IPS DF 19.7 (cell line): ENCODE data around the gene CXCR3.
"Not testable (repeated sequence)": the region's sequence is repeated elsewhere in the genome, so short reads cannot be mapped to it uniquely, and the experiment has no call there.

Experiments used
- DNase-seq: peaks from one replicate; pipeline ENCODE4 v3.0.0-alpha.2; 2013; ENCODE audit warnings: low read depth, low spot score

The CXCR3 gene

DNA sequence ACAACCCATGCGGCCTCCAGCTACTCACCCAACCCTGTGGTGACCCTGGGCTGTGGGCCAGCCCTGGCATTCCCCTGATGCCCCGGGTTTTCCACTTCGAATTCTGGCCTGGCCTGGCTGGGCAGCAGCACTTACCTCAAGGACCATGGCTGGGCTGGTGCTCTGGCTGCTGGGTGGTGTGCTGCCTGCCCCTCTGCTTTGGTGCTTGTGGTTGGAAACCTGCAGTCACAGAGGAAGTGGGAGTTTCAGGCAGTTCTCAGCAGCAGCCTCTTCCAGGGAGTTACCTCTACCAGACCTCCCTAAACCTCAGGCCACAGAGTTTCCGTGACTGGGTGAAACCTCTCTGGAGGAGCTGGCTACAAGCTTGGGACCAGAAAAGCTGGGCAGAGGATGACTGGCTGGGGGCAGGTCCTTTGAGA is at the start of gene CXCR3:
Gene CXCR3, minus strand, starts transcription at position 209 of the 419 bp plus-strand sequence. Its CDS starts 62 bp downstream, at position 147.
- no peak for DNase-seq

- DNase-seq: no peak
Measured at GRCh38 chrX:71667328-71668247, 49.3 kb upstream of the CXCR3 start, which contains the start of gene LOC101059915. Gene LOC101059915 (plus strand): TSS chrX:71667546.

GRCh38 chrX:71666240-71667223 is 48.2 kb upstream of the CXCR3 start:
- no peak for DNase-seq

DNA sequence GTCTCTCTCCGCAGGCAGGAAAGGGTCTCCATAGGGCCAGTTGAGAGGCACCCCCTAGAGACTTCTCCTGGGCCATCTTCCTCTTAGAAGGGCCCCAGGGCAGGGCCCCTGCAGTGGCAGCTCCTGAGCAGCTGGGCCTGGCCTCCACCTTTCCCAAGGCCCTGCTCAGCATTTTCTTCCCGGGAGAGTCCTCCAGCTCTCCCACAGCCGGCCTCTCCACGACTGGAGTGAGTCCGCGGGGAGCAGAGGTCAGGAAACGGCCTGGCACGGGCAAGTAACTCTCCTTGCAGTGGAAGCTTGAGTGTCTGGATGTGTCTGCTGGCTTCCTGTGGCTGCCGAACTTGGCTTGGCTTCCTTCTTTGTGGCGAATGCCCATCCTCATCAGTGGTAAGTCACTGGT is 47.4 kb upstream of the CXCR3 start:
- DNase-seq: no peak

DNA sequence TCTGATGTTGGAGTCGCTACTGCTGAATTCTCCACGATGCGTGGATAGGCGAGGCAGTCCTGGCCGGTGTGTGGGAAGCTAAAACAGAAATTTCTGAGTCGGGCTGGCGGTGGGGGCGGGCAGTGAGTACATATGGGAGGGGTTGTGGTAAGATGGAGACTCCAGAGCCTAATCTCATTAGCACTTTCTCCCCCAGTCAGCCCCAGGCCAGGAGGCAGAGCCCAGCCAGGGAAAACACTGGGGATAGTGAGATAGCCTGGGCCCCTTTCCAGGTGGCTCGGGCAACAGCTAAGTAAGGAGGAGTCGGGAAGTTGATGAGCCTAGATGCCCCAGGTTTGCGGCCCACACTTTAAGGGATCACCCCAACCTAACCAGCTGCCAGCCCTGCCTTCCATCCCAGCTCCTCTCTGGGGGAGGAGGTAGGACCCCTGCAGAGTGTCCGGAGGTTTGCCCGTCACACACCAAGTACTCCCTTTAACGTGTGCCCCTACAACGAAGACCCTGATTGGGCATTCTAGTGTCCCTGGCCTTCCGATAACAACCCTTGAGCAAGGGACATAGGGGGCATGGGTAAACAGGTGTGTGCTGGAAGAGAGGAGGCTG is 46.7 kb upstream of the CXCR3 start:
- DNase-seq: no peak

DNA sequence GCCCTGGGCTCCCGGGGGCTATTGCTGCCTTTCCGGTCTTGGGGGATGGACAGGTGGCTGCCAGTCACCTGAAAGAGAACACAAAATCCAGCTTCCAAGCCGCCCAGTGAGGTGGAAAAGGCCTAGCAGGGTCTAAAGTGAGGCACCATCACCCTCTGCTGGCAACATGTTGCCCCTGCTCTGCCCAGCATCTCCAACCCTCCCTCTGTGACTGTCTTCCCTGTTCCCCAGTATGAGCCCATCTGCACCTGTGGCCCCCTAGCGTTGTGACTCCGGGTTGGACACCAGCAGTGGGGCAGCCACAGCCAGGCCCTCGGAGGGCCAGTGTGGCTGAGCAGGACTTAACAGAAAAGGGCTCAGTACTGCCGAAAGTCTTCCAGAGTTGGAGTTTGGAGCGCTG is 45.9 kb upstream of the CXCR3 start:
- DNase-seq: not testable (repeated sequence)

DNA sequence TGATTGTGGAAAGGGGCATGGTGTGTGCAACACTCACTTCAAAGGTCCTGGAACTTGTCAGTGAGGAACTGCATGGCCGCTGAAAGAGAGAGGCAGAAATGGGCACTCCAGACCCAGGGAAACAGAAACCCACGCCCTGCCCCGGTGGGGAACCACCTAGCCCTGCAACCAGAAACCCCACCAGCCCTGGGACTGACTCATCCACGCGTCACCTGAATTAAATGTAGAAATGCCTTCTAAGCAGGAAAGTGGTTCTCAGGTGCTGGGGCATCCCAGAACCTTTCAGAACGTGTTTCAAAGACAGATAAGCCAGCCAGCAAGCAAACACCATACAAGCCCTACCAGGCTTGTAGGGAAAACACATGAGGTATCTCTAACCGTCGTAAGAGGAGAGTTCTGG is 44.9 kb upstream of the CXCR3 start:
- not testable (repeated sequence) for DNase-seq

DNA sequence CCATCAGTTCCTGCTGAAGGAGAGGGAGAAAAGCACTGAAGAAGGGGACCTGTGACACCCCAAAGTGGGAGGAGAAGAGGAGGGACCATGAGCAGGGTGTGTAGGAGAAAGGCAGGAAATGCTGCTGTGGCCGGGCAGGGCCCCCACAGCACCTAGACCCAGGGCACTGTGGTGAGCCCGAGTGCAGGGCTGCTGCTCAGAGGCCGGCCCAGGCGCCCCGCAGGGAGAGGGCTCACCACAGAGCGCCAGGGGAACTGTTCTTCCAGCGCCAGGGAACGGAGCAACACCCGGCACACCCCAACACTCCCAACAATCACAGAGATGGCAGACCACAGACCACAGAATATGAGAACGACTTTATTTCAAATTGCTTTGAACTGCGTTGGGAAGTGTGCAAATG is 44.3 kb upstream of the CXCR3 start:
- not testable (repeated sequence) for DNase-seq

DNA sequence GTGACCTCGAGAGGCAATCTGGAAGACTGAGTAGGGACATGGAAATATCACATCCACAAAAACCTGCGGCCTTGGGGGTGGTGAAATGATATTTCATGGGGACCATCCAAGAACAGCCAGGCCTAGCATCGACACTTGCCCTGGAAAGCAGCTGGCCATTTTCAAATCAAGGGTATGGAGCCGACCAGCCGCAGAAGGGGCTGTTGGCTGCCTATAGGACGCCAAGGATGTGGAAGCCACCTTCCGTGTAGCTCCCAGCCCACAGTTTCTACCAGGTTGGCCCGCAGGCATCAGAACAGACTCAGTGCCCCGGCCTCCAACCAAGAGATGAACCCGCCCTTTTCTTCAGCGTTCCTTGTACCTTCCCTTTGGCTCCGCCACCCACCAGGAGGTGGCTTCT is 43.6 kb upstream of the CXCR3 start:
- no peak for DNase-seq

GRCh38 chrX:71660562-71661416 is 42.5 kb upstream of the CXCR3 start:
- no peak for DNase-seq

- no peak for DNase-seq
Measured at GRCh38 chrX:71659959-71660358, 41.6 kb upstream of the CXCR3 start.

GRCh38 chrX:71659342-71659741 is 41.0 kb upstream of the CXCR3 start:
- DNase-seq: no peak

- no peak for DNase-seq
Measured at GRCh38 chrX:71657267-71657666, 39.0 kb upstream of the CXCR3 start.

DNA sequence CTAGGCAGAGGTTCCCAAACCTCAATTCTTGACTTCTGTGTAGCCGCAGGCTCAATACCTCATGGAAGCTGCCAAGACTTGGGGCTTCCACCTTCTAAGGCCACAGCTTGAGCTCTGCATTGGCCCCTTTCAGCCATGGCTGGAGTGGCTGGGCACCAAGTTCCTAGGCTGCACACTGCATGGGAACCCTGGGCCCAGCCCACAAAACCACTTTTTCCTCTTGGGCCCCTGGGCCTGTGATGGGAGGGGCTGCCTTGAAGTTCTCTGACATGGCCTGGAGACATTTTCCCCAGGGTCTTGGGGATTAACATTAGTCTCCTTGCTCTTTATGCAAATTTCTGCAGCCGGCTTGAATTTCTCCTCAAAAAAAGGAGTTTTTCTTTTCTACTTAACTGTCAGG is 35.0 kb upstream of the CXCR3 start:
- no peak for DNase-seq

DNA sequence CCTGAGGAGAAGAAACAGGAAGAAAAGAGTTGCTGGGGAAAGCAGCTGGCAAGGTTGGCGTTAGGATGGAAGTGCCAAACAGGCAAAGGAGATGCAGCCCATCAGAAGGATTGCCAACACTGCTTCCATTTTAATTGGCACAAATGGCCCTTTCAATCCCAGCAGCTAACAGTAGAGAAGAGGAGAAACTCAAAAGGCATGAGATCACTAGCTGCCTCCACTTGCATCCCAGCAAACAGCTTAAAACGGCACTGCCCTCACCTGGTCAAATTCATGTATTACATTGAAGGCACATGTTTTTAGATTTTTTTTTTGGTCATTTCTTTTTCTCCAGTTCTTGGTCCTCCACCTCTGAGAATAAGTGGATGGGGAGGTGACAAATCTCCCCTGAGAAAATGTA is 34.1 kb upstream of the CXCR3 start:
- no peak for DNase-seq

DNA sequence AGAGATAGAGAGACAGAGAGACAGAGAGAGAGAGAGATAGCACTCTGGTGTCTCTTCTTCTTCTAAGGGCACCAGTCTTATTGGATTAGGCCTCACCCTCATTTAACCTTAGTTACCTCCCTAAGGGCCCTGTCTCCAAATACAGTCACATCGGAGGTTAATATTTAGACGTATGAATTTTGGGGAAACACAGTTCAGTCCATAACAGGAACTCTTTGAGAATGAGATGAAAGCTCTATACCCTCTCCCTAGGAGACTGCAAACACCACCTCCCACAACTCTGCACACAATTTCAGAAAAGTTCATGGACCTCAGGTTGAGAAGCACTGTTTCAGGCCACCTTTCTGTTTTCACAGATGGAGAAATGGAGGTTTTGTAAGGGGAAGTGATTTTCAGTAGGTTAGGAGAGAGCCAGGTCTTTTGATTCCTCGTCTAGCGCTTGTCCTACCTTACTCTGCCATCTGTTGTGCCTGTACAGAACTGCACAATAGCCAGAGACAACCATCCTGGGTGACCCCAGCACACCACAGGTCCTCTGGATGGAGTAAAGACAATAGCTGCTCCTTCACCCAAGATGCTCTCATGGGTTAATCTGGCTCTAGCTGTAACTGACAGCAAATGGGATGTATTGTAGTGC is 32.1 kb upstream of the CXCR3 start:
- no peak for DNase-seq

DNA sequence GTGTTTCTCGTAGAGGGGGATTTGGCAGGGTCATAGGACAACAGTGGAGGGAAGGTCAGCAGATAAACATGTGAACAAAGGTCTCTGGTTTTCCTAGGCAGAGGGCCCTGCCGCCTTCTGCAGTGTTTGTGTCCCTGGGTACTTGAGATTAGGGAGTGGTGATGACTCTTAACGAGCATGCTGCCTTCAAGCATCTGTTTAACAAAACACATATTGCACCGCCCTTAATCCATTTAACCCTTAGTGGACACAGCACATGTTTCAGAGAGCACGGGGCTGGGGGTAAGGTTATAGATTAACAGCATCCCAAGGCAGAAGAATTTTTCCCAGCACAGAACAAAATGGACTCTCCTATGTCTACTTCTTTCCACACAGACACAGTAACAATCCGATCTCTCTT is 26.1 kb upstream of the CXCR3 start:
- not testable (repeated sequence) for DNase-seq

GRCh38 chrX:71640002-71640401 is 21.7 kb upstream of the CXCR3 start:
- DNase-seq: no peak

GRCh38 chrX:71638409-71638808 is 20.1 kb upstream of the CXCR3 start:
- no peak for DNase-seq

- no peak for DNase-seq
Measured at GRCh38 chrX:71637848-71638247, 19.5 kb upstream of the CXCR3 start.
